Measurements from ENCODE around the gene CISD2.

- TF ChIP-seq POLR2A (IDR thresholded peaks at IDR 0.05; ENCODE audit: low read depth, low read length), result peak; percentile 81; the same call in 1 of the 2 replicates
- TF ChIP-seq TAF1 (IDR thresholded peaks at IDR 0.05; ENCODE audit: borderline replicate concordance, low read depth, low read length), result peak; percentile 92
- peak; percentile 88; the same call in 1 of the 2 replicates for TF ChIP-seq POLR2AphosphoS5 (IDR thresholded peaks at IDR 0.05; ENCODE audit: low read depth, low read length)
Measured at GRCh38 chr4:102826890-102827673, 41.7 kb upstream of the CISD2 start, which contains the start of gene UBE2D3.
